ENCODE results near the gene KIAA0753. TPM values are rescaled to one million over a fixed set of nuclear protein-coding genes. Genes with fewer than 3 reads are reported as not detected.
A peak's percentile ranks its signal among the peaks of the same experiment; 100 is the strongest.

KIAA0753 gene
- total RNA-seq, 1 experiment from 2014 or later, result 13.0 TPM

GRCh38 chr17:6558276-6558675 is 82.2 kb downstream of the KIAA0753 start:
- POLR2A ChIA-PET, result no interaction called here
- no peak for ATAC-seq
- intact Hi-C loops (cut with micrococcal nuclease; ENCODE audit: unreplicated experiment) (no loop called here), in situ Hi-C loops (cut with HindIII; ENCODE audit: low pct_unique_long_range_greater_than_20kb, low sequenced_read_pairs) (no loop called here)
- no peak for DNase-seq (ENCODE audit: low read depth, low spot score)
- no peaks in the 10 kb centered on the region for H3K36me3 ChIP-seq (ENCODE audit: control insufficient read depth, insufficient read depth, low read length)
- H3K9me3 ChIP-seq (ENCODE audit: control insufficient read depth, insufficient read depth, low read depth, low read length), result no peaks in the 10 kb centered on the region
- H3K4me3 ChIP-seq (ENCODE audit: low read depth in 2 of 2, low read length in 2 of 2), result no peak overlapping the region
- no TSS peak for BruUV-seq (replicated peaks)
- H3K27ac ChIP-seq (ENCODE audit: low read length), result no peak overlapping the region
- TF ChIP-seq POLR2AphosphoS5 (IDR thresholded peaks at IDR 0.05; ENCODE audit: low read depth, low read length) (no peak), REST (IDR thresholded peaks at IDR 0.05; ENCODE audit: insufficient read depth in 1 of 2, low read depth in 2 of 2, low read length in 1 of 2) (no peak), SIN3A (IDR thresholded peaks at IDR 0.05; ENCODE audit: borderline replicate concordance, insufficient read depth, low read depth, low read length) (no peak), TCF7L2 (IDR thresholded peaks at IDR 0.05; ENCODE audit: low read depth, low read length) (no peak), CTCF (IDR thresholded peaks at IDR 0.05) (no peak)
- CTCF ChIA-PET, result no interaction called here
- H3K4me1 ChIP-seq (ENCODE audit: control insufficient read depth, insufficient read depth, low read length), result no peaks in the 10 kb centered on the region; the same call in 1 of the 2 replicates
- H3K27me3 ChIP-seq (ENCODE audit: control insufficient read depth, insufficient read depth, low read length), result peaks cover 6% of the 10 kb centered on the region

- in situ Hi-C loops (cut with HindIII; ENCODE audit: low pct_unique_long_range_greater_than_20kb, low sequenced_read_pairs), result no loop called here
- H3K27ac ChIP-seq (ENCODE audit: low read length), result no peak overlapping the region
Measured at GRCh38 chr17:6557040-6557438, 83.5 kb downstream of the KIAA0753 start.

More at GRCh38 chr17:6557040-6557438, 83.5 kb downstream of the KIAA0753 start:
- no TSS peak for BruUV-seq (replicated peaks)
- ATAC-seq (no peak), DNase-seq (ENCODE audit: low read depth, low spot score) (no peak)
- POLR2A ChIA-PET, result no interaction called here
- Histone ChIP-seq H3K4me3 (ENCODE audit: low read depth in 2 of 2, low read length in 2 of 2) (peak overlapping the region in 1 of 2 experiments; percentile 20; a peak in 1 of 4 replicates), H3K9me3 (ENCODE audit: control insufficient read depth, insufficient read depth, low read depth, low read length) (no peaks in the 10 kb centered on the region), H3K36me3 (ENCODE audit: control insufficient read depth, insufficient read depth, low read length) (no peaks in the 10 kb centered on the region), H3K4me1 (ENCODE audit: control insufficient read depth, insufficient read depth, low read length) (no peaks in the 10 kb centered on the region; the same call in 1 of the 2 replicates), H3K27me3 (ENCODE audit: control insufficient read depth, insufficient read depth, low read length) (peaks cover 6% of the 10 kb centered on the region)
- CTCF ChIA-PET, result no interaction called here
- no peak for TF ChIP-seq REST (IDR thresholded peaks at IDR 0.05; ENCODE audit: insufficient read depth in 1 of 2, low read depth in 2 of 2, low read length in 1 of 2)
- no peak for TF ChIP-seq SIN3A (IDR thresholded peaks at IDR 0.05; ENCODE audit: borderline replicate concordance, insufficient read depth, low read depth, low read length)
- no peak for TF ChIP-seq TCF7L2 (IDR thresholded peaks at IDR 0.05; ENCODE audit: low read depth, low read length)
- no peak for TF ChIP-seq CTCF (IDR thresholded peaks at IDR 0.05)
- no peak for TF ChIP-seq POLR2AphosphoS5 (IDR thresholded peaks at IDR 0.05; ENCODE audit: low read depth, low read length)
- intact Hi-C loops (cut with micrococcal nuclease; ENCODE audit: unreplicated experiment), result no loop called here

Measured in Panc1 (cell line).